Measurements from ENCODE around the gene CYP3A7.
"Not testable (repeated sequence)": the region's sequence is repeated elsewhere in the genome, so short reads cannot be mapped to it uniquely, and the experiment has no call there.

GRCh38 chr7:99698867-99699730 lies 35.9 kb downstream of the CYP3A7 start:
- not testable (repeated sequence) for TF ChIP-seq RCOR1 (IDR thresholded peaks at IDR 0.05; ENCODE audit: low read length); POLR2AphosphoS5 (IDR thresholded peaks at IDR 0.05; ENCODE audit: low read depth, low read length); MAX (IDR thresholded peaks at IDR 0.05; ENCODE audit: low read depth); NRF1 (IDR thresholded peaks at IDR 0.05; ENCODE audit: low read depth, low read length); RFX5 (IDR thresholded peaks at IDR 0.05; ENCODE audit: low read length); USF2 (IDR thresholded peaks at IDR 0.05; ENCODE audit: borderline replicate concordance, low read depth, low read length); CTCF (IDR thresholded peaks at IDR 0.05); YY1 (IDR thresholded peaks at IDR 0.05; ENCODE audit: low read depth); FOXM1 (IDR thresholded peaks at IDR 0.05; ENCODE audit: low read depth)

Data from SK-N-SH (cell line).